GM23338 (cell line): ENCODE data around the gene KIAA0513.

Source experiments
- POLR2AphosphoS5 ChIP-seq: IDR thresholded peaks from 2 replicates; pipeline ENCODE4 v1.6.1; 2016; ENCODE audit warnings: antibody characterized with exemption, low read depth
- ZNF114 ChIP-seq: fragments of 250-450 bp; sonication (Bioruptor Pico); IDR thresholded peaks from 2 replicates; pipeline ENCODE4 v1.5.0; 2020; ENCODE audit warnings: mild to moderate bottlenecking, moderate library complexity
- TF ChIP-seq, protein P1 (sequence below), 2 experiments: fragments of 200-600 bp in 1 of 2; sonication (generic) in 1 of 2; conservative IDR thresholded peaks; 2 replicates each; pipeline versions ENCODE4 v1.5.1 to v1.6.1; 2016 to 2017; ENCODE audit warnings: antibody characterized with exemption in 2 of 2, low read depth in 2 of 2, mild to moderate bottlenecking in 2 of 2, moderate library complexity in 1 of 2
- TF ChIP-seq, protein P2 (sequence below): IDR thresholded peaks from 2 replicates; pipeline ENCODE4 v1.6.1; 2016; ENCODE audit warnings: antibody characterized with exemption

DNA sequence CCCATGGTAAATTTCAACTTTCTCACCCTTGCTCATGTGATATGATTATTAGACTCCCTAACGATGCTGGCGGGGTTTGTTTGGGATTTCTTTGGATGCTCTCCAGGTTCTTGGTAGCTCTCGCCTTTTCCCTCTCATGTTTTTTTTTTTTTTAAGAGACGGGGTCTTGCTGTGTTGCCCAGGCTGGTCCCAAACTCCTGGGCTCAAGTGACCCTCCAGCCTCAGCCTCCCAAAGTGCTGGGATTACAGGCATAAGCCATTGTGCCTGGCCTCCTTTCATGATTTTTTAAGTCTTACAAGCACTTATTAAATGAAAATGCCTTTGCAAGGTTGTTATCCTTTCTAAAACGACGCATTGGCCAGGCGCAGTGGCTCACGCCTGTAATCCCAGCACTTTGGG, 24.1 kb downstream of the KIAA0513 start:
- TF ChIP-seq, protein P1, sequence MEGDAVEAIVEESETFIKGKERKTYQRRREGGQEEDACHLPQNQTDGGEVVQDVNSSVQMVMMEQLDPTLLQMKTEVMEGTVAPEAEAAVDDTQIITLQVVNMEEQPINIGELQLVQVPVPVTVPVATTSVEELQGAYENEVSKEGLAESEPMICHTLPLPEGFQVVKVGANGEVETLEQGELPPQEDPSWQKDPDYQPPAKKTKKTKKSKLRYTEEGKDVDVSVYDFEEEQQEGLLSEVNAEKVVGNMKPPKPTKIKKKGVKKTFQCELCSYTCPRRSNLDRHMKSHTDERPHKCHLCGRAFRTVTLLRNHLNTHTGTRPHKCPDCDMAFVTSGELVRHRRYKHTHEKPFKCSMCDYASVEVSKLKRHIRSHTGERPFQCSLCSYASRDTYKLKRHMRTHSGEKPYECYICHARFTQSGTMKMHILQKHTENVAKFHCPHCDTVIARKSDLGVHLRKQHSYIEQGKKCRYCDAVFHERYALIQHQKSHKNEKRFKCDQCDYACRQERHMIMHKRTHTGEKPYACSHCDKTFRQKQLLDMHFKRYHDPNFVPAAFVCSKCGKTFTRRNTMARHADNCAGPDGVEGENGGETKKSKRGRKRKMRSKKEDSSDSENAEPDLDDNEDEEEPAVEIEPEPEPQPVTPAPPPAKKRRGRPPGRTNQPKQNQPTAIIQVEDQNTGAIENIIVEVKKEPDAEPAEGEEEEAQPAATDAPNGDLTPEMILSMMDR (conservative IDR thresholded peaks at IDR 0.05; ENCODE audit: low read depth in 2 of 2), result no peak
- TF ChIP-seq, protein P2, sequence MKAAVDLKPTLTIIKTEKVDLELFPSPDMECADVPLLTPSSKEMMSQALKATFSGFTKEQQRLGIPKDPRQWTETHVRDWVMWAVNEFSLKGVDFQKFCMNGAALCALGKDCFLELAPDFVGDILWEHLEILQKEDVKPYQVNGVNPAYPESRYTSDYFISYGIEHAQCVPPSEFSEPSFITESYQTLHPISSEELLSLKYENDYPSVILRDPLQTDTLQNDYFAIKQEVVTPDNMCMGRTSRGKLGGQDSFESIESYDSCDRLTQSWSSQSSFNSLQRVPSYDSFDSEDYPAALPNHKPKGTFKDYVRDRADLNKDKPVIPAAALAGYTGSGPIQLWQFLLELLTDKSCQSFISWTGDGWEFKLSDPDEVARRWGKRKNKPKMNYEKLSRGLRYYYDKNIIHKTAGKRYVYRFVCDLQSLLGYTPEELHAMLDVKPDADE, result no peak
- TF ChIP-seq POLR2AphosphoS5 (no peak), ZNF114 (CRISPR knock-in tag) (no peak)
